GM19467 (cell line): ENCODE results near the gene ZDHHC14.

Source experiments
- ATAC-seq: cut with Tn5 transposase; IDR thresholded peaks from one replicate; pipeline ENCODE4 v1.9.1; 2021; ENCODE audit warnings: mild to moderate bottlenecking, moderate library complexity; ENCODE audit not compliant: unreplicated experiment

ZDHHC14 gene

GRCh38 chr6:157513004-157513603, 132.1 kb downstream of the ZDHHC14 start:
- no peak for ATAC-seq

- no peak for ATAC-seq
Measured at GRCh38 chr6:157513619-157514485, 132.9 kb downstream of the ZDHHC14 start.

- no peak for ATAC-seq
Measured at GRCh38 chr6:157514659-157515496, 133.9 kb downstream of the ZDHHC14 start.

DNA sequence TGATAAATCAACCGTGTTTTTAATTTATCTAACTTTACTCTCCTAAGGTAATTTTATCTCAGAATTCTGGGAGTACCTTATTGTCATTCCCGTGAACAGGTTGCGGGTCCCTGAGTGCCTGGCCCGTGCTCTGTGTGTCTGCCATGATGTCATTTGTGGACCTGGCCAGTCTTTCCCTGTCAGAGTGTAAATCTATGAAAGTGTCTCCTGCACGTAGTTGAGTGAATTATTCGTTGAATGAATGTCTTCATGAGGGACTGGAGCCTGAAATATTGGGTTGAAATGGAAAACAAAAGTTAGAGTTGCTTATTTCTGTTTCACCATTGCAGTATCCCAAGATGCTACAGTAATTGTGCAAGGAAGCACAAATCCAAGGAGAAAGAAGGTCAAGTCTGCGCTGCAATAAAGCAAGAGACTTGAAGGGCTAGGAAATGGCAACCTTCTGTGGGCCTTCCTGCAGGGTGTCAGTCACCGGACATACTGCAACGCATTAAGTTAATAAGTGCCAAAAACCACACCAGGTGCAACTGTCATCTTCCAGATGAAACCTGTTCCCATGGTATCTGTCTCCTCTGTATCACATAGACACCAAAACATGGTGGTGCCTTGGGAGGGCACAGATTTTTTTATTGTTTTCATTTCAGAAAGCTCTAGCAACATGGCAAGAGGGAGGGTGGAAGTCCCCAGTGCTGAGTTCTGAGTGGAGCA, 135.5 kb downstream of the ZDHHC14 start:
- no peak for ATAC-seq

DNA sequence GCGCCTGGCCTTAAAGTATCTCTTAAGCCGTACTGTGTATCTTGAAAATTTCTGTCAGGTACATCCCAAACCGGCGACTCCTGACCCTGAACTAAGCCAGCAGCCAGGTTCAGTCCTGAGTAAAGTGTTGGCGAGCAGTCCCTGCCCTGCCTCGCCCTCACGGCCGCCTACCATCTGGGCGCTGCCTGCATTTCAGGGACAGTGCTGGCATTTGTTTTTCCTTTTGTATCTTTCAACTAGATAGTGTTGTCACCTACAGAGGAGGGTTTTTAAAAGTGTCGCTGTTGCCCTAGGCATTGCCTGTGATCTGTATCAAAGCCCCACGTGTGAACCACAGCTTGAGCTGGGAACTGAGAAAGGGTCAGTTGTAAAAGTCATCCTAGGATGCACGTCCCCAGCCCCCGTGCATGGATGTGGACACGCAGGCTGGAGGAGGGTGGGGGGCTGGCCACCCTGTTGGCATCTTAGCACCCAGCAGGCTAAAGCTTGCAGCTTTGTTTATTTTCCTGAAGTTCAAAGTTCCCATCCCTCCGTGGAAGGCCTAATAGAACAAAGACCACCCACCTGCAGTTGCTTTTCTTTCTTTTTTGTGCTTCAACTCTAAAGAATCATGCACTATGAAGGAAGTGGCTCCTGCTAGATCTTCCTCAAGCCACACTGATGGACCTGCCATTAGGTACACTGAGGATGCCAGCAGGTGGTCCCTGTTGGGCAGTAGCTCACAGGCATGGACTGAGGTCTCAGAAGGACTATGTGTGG, 136.8 kb downstream of the ZDHHC14 start:
- ATAC-seq: no peak

GRCh38 chr6:157518397-157519250, 137.6 kb downstream of the ZDHHC14 start:
- no peak for ATAC-seq

- no peak for ATAC-seq
Measured at GRCh38 chr6:157519255-157520116, 138.5 kb downstream of the ZDHHC14 start.

GRCh38 chr6:157520117-157520406, 139.1 kb downstream of the ZDHHC14 start:
- ATAC-seq: no peak

- no peak for ATAC-seq
Measured at GRCh38 chr6:157520596-157521361, 139.8 kb downstream of the ZDHHC14 start.

DNA sequence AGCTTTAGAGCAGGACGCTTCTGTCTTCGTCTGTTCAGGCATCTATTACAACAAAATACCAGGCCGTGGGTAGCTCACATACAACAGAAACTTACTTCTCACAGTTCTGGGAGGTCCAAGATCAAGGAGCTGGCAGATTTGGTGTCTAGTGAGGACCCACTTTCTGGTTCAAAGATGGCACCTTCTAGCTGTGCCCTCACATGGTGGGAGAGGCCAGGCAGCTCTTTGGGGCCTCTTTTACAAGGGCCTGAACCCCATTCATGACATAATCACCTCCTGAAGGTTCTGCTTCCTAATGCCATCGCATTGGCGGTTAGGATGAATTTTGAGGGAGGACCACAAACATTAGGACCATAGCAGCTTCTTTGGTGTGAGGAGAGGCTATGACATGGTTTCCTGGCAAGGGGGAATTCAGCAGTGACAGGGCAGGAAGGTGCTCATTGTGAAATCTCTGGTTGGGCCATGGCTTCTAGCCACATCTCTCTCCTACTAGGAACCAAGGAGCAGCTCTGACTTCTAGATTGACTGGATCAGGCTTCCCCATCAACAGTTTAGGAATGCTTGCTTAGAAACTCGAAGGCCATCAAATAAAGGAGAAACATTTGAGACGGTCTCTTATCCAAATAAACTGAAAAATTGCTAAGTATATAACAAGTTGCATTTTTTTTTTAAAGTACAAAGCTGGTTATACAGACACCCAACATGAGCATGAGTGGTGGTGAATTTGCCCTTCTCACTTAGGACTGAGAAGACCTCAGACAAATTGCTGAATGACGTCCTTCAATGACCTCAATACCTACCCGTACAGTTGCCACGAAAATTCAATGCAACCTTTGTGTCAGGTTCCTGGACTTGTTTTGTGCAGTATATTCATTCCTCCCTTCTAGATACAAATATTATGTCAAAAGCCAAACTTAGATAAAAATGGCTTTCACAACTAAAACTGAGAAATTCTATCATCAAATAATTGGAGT, 140.7 kb downstream of the ZDHHC14 start:
- no peak for ATAC-seq

GRCh38 chr6:157522472-157522871, 141.5 kb downstream of the ZDHHC14 start:
- ATAC-seq: no peak

GRCh38 chr6:157524735-157525134, 143.7 kb downstream of the ZDHHC14 start:
- ATAC-seq: no peak

DNA sequence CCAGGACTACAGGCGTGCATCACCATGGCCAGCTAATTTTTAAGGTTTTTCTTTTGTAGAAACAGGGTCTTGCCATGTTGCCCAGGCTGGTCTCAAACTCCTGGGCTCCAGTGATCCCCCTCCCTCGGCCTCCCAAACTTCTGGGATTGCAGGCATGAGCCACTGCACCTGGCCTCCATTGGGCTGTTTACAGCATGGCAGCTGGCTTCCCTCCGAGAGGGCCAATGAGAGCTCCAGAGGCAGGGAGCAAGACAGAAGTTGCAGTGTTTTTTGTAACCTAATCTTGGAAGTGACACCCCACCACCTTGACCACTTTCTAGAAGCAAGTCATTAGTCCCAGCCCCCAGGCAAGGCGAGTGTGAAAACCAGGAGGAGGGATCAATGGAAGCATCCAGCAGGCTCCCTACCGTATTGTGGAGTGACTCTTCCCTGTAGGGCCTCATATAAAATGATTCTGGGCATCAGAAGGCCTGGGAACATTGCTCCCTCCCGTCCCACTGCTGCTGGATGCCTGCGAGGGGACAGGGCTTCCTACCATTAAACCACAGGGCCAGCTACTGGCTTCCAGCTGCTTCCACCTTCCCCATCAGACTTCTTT, 144.4 kb downstream of the ZDHHC14 start:
- no peak for ATAC-seq

DNA sequence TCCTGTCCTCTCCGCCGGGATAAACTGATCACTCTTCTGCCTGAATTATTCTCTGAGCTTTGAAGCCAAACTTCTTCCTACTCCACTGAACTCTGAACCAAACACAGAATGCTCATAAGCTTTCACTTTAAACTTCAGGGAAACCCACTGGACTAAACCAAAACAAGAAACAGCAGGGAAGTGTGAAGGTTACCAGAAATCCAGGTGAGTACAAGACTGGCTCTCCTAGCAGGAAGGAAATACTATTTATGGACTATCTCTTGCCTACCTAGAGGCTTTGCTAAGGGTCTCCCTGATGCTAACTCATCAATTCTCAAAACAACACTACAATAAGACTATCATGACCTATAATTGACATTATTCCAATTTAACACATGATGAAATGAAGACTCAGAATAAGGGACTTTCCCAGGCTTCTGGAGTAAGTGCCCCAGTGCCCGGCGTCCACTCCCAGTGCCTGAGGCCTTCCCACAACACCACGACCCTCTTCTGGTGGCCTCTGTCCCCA, 145.0 kb downstream of the ZDHHC14 start:
- no peak for ATAC-seq

DNA sequence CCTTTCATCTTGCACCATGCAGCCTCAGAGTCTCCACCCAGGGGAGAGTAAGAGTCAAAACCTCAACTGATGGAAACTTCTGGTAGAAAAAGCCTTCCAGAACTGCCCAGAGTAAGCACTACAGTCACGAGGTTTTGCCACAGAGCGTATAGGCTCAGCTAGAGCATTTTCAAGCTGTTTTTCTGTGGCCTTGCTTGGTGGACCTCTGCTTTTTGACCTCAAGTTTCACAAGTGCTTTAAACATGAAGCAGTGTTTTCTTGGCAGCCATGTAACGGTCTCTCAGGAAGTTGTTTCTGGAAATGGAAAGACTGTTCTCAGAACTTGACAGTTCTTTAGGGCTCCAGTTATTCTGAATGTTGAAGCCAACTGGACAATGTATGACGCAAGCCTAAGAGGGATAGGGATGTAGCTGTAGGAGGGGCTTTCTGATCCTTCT, 146.5 kb downstream of the ZDHHC14 start:
- ATAC-seq: peak; percentile 75
